Lung (tissue), 12 donors: ENCODE measurements around the gene RASAL3. TPM values are rescaled to one million over a fixed set of nuclear protein-coding genes. Genes with fewer than 3 reads are reported as not detected.

ENCODE experiments used
- ATAC-seq: fragments of 200-7000 bp; cut with Tn5 transposase; one replicate; pipeline ENCODE4 v1.9.1; 2020; ENCODE audit warnings: moderate number of reproducible peaks; ENCODE audit not compliant: insufficient read depth, low FRiP score
- DNase-seq, 3 donors: peaks; one replicate each; pipeline ENCODE4 v3.0.0-alpha.2; 2013 to 2017
- H3K27ac ChIP-seq, 2 donors: one replicate each; pipeline ENCODE4 v1.5.1; 2013; ENCODE audit warnings: mild to moderate bottlenecking in 2 of 2, moderate library complexity in 2 of 2, control low read depth in 1 of 2, inconsistent platforms in 1 of 2, low read depth in 1 of 2, low read length in 1 of 2
- H3K27me3 ChIP-seq, 3 donors: one replicate each; pipeline ENCODE4 v1.5.1; 2013; ENCODE audit warnings: low read length in 2 of 3; ENCODE audit not compliant: control insufficient read depth in 3 of 3, insufficient read depth in 3 of 3
- H3K36me3 ChIP-seq, 4 donors: one replicate each; pipeline ENCODE4 v1.5.1; 2013; ENCODE audit warnings: low read length in 4 of 4, mild to moderate bottlenecking in 1 of 4, moderate library complexity in 1 of 4; ENCODE audit not compliant: control insufficient read depth in 4 of 4, insufficient read depth in 4 of 4
- H3K4me1 ChIP-seq, 5 donors: one replicate each; pipeline ENCODE4 v1.5.1; 2013; ENCODE audit warnings: low read length in 5 of 5, mild to moderate bottlenecking in 2 of 5, moderate library complexity in 1 of 5; ENCODE audit not compliant: control insufficient read depth in 5 of 5, insufficient read depth in 5 of 5
- H3K4me3 ChIP-seq: one replicate; pipeline ENCODE4 v1.5.1; 2013; ENCODE audit warnings: mild to moderate bottlenecking, control low read depth, moderate library complexity
- H3K9ac ChIP-seq, 2 donors: one replicate each; pipeline ENCODE4 v1.5.1; 2013; ENCODE audit warnings: low read length in 2 of 2, control low read depth in 1 of 2; ENCODE audit not compliant: insufficient read depth in 1 of 2
- H3K9me3 ChIP-seq, 4 donors: one replicate each; pipeline ENCODE4 v1.5.1; 2013; ENCODE audit warnings: low read length in 3 of 4, mild to moderate bottlenecking in 1 of 4, moderate library complexity in 1 of 4; ENCODE audit not compliant: control insufficient read depth in 4 of 4, insufficient read depth in 3 of 4
- WGBS, 2 donors: extraction: QIAGEN DNeasy Blood & Tissue Kit; methylation state at CpG; one replicate each; pipeline ENCODE4 v1.1.7; 2013; 5-methylcytosine and 5-hydroxymethylcytosine counted together
- polyA plus RNA-seq, 2 donors: library from polyadenylated mRNA; stranded (reverse); fragments of 200-250 nt; gene quantifications; one replicate each; pipeline ENCODE4 v1.2.1, GENCODE V29; 2013
- total RNA-seq, 2 donors: library from RNA; depleted of rRNA in 1 of 2; stranded (reverse); fragments of >200 nt in 1 of 2; gene quantifications; one replicate each; pipeline ENCODE4 v1.2.1, GENCODE V29; 2014 to 2021
- TF ChIP-seq, protein P1 (sequence below): IDR thresholded peaks from 2 replicates; pipeline ENCODE4 v1.5.1; 2012; ENCODE audit warnings: mild to moderate bottlenecking; ENCODE audit errors: control extremely low read depth, extremely low read depth
- donor health status: control.
- donor health status: control.
- donor health status: Bipolar disorder and iron deficiency.
- donor health status: healthy.
- donor health status: DM: yes; HTN: yes; CAD: no.

Gene RASAL3
- total and polyA plus RNA-seq, 4 donors = 4.6 to 18.2 (median 9.6) TPM

DNA sequence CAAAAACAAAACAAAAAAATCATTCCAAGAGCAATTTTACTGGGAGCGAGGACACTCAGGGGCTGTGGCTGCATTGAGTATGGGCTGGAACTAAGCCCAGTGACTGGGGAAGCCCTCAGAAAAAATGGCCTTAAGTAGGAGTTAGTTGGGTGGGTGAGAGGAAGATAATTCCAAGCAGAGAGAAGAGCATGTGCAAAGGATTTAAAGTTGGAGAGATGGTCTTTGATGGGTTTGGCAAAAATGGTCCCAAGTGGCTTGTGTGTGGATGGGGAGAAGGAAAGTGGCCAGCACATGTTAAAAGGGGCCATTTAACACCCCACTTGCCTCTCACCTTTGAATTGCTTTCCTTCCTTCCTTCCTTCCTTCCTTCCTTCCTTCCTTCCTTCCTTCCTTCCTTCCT, 37.3 kb upstream of the RASAL3 start:
- no peak overlapping the region for H3K27ac ChIP-seq
- H3K4me3 ChIP-seq = no peak overlapping the region
- H3K36me3 ChIP-seq = no peaks in the 10 kb centered on the region
- no peak for DNase-seq
- H3K4me1 ChIP-seq = no peaks in the 10 kb centered on the region
- H3K9me3 ChIP-seq = no peaks in the 10 kb centered on the region
- H3K27me3 ChIP-seq = peaks cover 0 to 8% (median 2%) of the 10 kb centered on the region in 3 donors
- ATAC-seq = no peak
- 57 to 76% methylated on average over 1 of the region's 1 CpG for WGBS, 2 donors
- no peak overlapping the region for H3K9ac ChIP-seq
- TF ChIP-seq, protein P1, sequence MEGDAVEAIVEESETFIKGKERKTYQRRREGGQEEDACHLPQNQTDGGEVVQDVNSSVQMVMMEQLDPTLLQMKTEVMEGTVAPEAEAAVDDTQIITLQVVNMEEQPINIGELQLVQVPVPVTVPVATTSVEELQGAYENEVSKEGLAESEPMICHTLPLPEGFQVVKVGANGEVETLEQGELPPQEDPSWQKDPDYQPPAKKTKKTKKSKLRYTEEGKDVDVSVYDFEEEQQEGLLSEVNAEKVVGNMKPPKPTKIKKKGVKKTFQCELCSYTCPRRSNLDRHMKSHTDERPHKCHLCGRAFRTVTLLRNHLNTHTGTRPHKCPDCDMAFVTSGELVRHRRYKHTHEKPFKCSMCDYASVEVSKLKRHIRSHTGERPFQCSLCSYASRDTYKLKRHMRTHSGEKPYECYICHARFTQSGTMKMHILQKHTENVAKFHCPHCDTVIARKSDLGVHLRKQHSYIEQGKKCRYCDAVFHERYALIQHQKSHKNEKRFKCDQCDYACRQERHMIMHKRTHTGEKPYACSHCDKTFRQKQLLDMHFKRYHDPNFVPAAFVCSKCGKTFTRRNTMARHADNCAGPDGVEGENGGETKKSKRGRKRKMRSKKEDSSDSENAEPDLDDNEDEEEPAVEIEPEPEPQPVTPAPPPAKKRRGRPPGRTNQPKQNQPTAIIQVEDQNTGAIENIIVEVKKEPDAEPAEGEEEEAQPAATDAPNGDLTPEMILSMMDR = no peak

DNA sequence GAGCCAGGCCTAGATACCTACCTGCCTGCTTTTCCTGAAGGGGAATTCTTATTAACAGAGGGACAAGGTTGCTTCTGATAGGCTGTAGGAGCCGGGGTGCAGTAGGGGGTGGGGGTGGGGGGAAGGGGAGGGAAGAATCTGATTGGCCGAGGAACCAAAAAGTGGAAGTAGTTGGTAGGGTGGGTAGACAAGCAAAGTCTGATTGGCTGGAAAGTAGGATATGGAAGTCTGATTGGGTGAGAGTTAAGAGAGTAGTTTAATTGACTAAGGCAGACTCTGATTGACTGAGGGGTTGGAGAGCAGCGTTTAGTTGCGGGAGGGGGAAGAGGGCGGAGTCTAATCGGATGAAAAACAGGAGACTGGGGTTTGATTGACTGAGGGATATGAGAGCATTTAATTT, 34.6 kb upstream of the RASAL3 start:
- TF ChIP-seq, protein P1 = no peak
- no peaks in the 10 kb centered on the region for H3K9me3 ChIP-seq
- peaks cover 0 to 8% (median 0%) of the 10 kb centered on the region in 3 donors for H3K27me3 ChIP-seq
- H3K4me3 ChIP-seq = no peak overlapping the region
- DNase-seq (no peak), ATAC-seq (no peak)
- no peaks in the 10 kb centered on the region for H3K4me1 ChIP-seq
- 61 to 66% methylated on average over 6 of the region's 6 CpGs for WGBS, 2 donors
- no peaks in the 10 kb centered on the region for H3K36me3 ChIP-seq
- H3K9ac ChIP-seq = no peak overlapping the region
- H3K27ac ChIP-seq = no peak overlapping the region

DNA sequence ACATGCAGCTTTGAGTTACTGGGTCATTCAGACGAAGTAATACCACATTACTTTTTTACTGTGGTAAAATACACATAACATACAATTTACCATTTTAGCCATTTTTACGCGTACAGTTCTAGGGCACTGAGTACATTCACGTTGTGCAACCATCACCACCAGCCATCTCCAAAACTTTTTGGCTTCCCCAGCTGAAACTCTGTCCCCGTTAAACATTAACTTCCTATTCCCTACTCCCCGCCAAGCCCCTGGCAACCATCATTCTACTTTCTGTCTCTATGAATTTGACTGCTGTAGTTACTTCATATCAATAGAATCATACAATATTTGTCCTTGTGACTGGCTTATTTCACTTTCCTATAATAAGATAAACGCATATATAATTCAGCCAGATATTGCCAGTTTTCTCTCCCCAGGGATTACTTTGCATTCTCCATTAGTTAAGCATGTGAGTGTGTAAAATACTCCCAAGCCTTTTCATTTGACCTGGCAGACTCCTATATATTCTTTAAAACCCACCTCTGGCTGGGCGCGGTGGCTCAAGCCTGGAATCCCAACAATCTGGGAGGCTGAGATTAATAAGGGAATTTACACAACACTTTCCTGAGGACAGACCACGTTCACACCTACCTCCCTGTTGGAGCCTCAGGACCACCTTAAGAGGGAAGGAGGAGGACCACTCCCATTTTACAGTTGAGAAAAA, 34.0 kb upstream of the RASAL3 start:
- Histone ChIP-seq H3K4me3 (no peak overlapping the region), H3K27ac (no peak overlapping the region), H3K27me3 (peaks cover 0 to 8% (median 0%) of the 10 kb centered on the region in 3 donors), H3K9me3 (no peaks in the 10 kb centered on the region), H3K36me3 (no peaks in the 10 kb centered on the region), H3K4me1 (no peaks in the 10 kb centered on the region), H3K9ac (no peak overlapping the region)
- WGBS, 2 donors = 63 to 67% methylated on average over 10 of the region's 10 CpGs
- TF ChIP-seq, protein P1 = no peak
- ATAC-seq (no peak), DNase-seq (no peak)

DNA sequence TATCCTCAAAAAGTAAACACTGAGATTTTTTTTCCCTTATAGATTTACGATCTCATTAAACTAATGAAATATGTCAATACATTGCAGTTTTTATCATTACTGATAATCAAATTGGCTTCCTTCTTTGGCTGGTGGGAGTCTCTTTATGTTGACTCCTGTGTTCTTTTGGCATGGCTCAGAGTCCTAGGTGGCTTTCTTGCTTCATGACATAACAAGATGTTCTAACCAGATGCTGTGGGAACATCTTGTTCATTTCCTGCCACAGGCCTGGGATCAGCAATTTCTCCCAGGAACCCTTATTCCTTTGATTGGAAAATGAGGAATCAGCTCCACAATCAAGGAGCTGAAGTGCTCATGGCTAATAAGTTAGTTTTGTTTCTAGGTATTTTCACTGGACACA, 30.8 kb upstream of the RASAL3 start:
- Histone ChIP-seq H3K27ac (no peak overlapping the region), H3K9me3 (no peaks in the 10 kb centered on the region), H3K4me3 (no peak overlapping the region), H3K4me1 (no peaks in the 10 kb centered on the region), H3K36me3 (no peaks in the 10 kb centered on the region), H3K9ac (no peak overlapping the region), H3K27me3 (no peaks in the 10 kb centered on the region)
- WGBS, 2 donors = 88 to 100% methylated on average over 1 of the region's 1 CpG
- TF ChIP-seq, protein P1 = no peak
- no peak for DNase-seq
- ATAC-seq = no peak
